Pericardium fibroblast (primary cell): Measurements from ENCODE around the gene FRG2C. TPM values are rescaled to one million over a fixed set of nuclear protein-coding genes. Genes with fewer than 3 reads are reported as not detected.

Experiments
- total RNA-seq: library from RNA; depleted of rRNA; stranded (reverse); fragments of >200 nt; gene quantifications from 2 replicates; pipeline ENCODE4 v1.2.3, GENCODE V29; 2015

Gene FRG2C
- not detected in 2 replicates for total RNA-seq

DNA sequence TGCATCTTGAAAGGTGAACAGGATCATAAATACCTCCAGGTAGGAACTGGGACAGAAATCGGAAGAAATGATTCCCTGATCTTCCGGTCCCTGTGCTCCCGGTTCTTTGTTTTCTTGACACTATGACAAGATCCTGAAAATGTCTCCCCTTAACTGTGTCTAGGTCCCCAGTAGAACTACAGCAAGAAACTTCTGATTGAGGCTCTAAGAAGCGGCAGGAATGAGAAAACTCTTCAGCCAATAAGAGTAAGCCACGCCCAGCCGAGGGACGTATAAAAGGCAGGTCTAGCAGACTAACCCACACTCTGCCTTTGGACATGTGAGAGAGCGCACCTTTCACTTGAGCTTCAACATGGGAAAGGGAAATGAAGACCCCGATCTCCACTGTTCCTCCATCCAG lies at the start of gene FRG2C:
Gene FRG2C, plus strand, starts transcription at position 301 of the 400 bp plus-strand sequence. Its CDS starts 52 bp downstream, at position 353.

Other genes starting within 250 kb of the FRG2C start
- 5.8 and 8.5 TPM in 2 replicates for gene ZNF717, start 121.2 kb downstream of the FRG2C start, total RNA-seq